GM19099 (cell line): ENCODE measurements around the gene DDX54.

Experiments used
- POLR2A ChIP-seq: IDR thresholded peaks from 3 replicates; pipeline ENCODE4 v1.6.1; 2011; ENCODE audit warnings: low read depth; ENCODE audit not compliant: insufficient read length; ENCODE audit errors: extremely low read depth

The DDX54 gene

DNA sequence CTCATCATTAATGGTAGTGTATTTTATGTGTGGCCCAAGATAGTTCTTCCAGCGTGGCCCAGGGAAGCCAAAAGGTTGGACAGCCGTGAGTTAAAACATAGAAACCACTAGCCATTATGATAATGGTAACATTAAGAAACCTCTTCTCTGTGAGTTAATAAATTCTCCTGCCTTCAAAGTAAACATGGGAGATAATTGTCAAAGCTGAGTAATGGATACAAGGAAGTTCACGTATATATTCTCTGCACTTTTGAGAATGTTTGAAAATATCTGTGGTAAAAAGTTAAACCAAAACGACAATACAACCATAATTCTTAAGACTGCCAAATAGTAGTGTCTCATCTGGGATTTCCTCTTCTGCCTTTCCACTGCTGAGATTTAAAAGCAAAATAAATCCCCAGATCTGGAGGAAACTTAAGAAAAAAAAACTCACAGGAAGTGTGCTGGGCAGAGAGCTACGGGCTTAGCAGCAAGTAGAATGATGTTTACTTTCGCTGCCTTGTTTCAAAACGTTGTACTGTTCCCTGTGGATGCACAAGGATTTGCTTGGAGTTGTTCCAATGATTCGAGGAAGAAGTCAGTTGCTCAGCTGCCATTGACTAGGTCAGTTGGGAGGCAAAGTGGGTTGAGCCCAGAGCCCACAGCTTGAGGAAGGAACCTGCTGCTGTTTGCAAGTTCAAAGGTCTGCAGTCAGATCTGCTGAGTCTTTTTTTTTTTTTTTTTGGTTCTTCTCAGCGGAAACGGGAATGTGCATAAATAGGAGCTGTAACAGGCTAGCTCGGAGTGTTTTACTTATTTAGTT is 37.7 kb upstream of the DDX54 start:
- no peak for TF ChIP-seq POLR2A

- peak; percentile 26 for TF ChIP-seq POLR2A
Observed at GRCh38 chr12:113221997-113222729, 36.9 kb upstream of the DDX54 start.

- peak; percentile 99 for TF ChIP-seq POLR2A
Observed at GRCh38 chr12:113221181-113221996, 36.1 kb upstream of the DDX54 start, which contains the start of gene TPCN1. Gene TPCN1, plus strand, starts transcription at chr12:113221464. Its CDS starts 5,389 bp downstream, at chr12:113226853.

DNA sequence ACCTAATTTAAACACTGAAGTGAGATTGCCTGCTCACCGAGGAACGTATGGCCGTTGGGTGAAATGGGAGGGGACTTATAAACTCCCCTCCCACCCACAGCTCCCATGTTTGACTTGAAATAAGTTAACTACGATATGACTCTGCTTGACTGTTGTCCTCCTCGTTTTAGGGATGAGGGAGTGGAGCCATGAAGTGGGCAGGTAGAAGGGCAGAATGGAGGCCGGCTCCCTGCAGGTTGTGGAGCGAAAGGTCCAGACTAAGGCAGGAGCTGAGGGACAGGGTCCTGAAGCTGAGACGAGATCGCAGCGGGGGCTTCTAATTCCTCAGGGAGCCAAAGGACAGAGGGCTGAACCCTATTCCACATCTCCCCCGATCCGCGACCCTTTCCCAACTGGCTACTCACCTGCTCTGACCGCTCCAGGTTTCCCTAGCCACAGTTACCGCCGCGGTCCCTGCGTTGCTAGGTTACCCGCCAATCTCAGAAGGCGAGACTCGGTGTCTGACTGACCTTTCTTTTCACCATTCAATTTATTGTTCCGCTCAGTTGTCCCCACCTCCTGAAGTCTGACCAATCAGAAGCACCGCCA is 35.4 kb upstream of the DDX54 start:
- TF ChIP-seq POLR2A = no peak

GRCh38 chr12:113216027-113216426 is 30.7 kb upstream of the DDX54 start:
- TF ChIP-seq POLR2A = no peak

DNA sequence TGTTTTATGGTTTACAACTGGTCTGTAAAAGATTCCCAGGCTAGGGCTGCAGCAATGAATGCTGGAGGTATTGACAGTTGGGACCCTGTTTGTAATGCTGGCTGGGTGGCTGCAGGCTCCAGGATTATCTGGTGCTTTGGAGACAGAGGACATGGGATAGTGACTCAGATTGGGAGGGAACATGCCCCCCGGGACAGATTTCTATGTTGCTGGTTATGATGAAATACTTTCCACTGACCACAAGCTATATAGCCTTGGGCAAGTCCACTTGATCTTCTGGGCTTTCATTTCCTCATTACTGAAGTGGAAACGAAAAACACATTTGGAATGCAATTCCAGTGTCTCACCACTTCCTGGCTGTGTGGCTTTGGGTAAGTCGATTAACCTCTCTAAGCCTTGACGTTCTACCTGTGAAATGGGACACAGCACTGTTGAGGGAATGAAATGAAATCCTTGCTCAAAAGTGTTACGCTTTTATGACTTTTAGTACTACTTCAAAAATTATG is 29.7 kb upstream of the DDX54 start:
- no peak for TF ChIP-seq POLR2A

GRCh38 chr12:113211160-113211559 is 25.9 kb upstream of the DDX54 start:
- no peak for TF ChIP-seq POLR2A

DNA sequence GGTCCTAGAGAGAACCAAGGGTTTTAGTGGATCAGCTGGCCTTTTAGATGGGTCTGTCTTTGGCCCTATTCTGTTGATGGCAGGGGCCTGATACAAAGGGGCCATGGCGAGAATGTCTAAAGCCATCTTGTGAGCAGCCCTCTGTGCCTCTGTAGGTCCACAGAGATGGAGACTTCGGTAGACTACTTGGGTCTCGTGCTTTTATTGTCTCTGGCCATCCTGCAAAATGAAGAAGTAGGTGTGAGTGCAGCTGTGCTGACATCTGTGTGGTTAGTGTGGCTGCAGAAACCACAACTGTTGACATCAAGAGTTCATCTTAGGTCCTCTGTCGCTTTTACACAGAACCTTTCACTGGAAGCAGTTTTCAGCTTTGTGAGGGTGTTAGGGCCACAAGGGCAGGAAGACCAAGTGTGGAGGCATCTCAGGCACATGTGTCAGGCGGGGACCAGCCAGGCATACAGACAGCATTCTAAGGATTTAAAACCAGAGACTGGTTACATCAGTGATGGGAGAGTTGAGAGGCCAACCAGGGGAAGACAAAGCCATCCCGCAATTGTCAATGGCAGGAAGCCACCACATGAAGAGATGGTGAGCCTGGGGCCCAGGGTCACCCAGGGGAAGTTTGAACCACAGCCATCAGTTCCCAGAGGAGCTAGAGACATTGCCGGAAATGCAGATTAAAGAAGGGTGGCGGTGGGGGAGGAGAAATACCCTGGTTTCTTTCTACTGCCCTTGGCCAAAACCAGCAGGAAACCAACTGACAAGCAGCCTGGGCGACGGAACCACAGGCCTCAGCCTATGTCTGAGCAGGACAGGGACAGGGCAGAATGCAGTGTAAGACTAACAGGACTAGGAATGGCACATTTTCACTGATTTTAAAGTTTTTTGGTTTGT is 23.0 kb upstream of the DDX54 start:
- TF ChIP-seq POLR2A = peak; percentile 61

GRCh38 chr12:113207613-113208040 is 22.3 kb upstream of the DDX54 start:
- no peak for TF ChIP-seq POLR2A

DNA sequence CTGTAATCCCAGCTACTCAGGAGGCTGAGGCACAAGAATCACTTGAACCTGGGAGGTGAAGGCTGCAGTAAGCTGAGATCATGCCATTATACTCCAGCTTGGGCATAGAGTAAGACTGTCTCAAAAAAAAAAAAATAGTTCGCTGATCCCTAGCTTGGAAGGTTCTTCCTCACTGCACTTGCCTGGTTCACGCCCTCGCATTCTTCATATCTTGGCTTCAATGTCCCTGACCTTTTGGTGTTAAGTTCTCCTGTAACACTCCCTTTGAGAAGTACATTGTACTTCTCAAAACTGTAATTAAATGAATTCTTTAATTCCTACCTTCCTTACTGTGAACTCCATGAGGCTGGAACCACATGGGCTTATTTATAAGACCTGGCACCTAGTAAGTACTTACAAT is 19.5 kb upstream of the DDX54 start:
- TF ChIP-seq POLR2A = no peak

DNA sequence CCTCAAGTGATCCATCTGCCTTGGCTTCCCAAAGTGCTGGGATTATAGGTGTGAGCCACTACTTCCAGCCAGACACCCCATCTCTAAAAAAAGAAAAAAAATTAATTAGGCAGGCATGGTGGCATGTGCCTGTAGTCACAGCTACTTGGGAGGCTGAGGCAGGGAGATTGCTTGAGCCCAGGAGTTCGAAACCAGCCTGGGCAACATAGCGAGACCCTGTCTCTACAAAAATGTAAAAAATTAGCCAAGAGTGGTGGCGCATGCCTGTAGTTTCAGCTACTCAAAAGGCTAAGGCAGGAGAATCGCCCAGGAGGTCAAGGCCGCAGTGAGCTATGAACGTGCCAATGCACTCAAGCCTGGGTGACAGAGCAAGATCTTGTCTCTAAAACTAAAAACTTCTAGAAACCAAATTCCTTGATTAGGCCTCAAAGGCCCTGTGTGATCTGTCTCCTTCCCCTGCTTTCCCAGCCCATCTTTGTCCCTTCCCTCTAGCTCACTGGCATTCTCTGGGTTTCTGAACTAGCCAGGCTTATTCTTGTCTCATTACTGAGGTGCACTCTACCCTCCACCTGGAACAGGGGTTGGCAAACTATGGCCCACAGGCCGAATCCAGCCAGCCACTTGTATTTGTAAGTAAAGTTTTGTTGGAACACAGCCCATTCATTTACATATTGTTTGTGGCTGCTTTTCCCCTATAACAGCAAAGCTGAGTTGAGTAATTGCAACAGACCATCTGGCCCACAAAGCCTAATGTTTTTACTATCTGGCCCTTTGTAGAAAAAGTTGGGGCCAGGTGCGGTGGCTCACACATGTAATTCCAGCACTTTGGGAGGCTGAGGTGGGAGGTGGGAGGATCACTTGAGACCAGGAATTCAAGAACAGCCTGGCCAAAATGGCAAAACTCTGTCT is 18.8 kb upstream of the DDX54 start:
- no peak for TF ChIP-seq POLR2A

DNA sequence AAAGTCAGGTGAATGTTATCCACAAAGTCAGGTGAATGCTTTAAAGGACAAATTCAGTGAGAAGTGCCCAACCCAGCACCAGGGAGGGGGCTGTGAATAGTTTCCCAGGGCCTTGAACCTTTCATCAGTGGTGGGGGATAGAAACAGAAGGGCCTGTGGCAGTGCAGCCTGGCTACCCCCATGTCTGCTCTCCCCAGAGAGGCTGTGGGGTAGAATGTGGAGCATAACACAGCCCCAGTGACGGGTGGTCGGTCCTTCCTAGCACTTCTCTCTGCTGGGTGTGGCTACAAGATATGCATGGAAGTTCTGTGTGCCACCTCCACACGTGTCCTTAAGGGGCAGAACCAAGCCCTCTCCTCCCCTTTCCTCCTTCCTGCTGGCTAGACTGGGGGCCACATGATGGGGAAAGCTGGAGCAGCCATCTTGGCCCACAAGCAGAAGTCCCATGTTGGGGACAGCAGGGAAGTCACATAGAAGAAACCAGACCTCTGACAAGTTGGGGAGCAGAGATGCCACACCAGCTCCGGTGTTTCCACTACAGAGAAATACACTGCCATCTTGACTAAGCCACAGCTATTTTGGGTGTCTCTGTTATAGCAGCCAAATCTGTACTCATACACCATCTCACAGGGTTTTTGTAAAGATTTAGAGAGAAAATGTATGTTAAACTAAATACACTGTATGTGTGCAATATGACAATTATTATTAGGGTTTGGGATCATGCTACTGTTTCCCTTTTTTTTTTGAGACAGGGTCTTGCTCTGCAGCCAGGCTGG is 17.2 kb upstream of the DDX54 start:
- TF ChIP-seq POLR2A = no peak
